Measurements from ENCODE around the gene KLHL41.

DNA sequence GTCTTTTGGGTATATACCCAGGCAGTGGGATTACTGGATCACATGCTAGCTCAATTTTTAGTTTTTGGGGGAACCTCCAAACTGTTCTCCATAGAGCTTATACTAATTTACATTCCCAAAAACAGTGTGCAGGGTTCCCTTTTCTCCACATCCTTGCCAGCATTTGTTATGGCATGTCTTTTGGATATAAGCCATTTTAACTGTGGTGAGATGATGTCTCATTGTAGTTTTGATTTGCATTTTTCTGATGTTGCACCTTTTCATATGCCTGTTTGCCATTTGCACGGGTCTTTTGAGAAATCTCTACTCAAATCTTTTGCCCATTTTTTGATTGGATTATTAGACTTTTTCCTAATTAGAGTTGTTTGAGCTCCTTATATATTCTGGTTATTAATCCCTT, 56.2 kb downstream of the KLHL41 start:
- TF ChIP-seq, protein P1, sequence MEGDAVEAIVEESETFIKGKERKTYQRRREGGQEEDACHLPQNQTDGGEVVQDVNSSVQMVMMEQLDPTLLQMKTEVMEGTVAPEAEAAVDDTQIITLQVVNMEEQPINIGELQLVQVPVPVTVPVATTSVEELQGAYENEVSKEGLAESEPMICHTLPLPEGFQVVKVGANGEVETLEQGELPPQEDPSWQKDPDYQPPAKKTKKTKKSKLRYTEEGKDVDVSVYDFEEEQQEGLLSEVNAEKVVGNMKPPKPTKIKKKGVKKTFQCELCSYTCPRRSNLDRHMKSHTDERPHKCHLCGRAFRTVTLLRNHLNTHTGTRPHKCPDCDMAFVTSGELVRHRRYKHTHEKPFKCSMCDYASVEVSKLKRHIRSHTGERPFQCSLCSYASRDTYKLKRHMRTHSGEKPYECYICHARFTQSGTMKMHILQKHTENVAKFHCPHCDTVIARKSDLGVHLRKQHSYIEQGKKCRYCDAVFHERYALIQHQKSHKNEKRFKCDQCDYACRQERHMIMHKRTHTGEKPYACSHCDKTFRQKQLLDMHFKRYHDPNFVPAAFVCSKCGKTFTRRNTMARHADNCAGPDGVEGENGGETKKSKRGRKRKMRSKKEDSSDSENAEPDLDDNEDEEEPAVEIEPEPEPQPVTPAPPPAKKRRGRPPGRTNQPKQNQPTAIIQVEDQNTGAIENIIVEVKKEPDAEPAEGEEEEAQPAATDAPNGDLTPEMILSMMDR (IDR thresholded peaks at IDR 0.05) = no peak
- no peak for TF ChIP-seq POLR2A (IDR thresholded peaks at IDR 0.05)
